Right lobe of liver (tissue), 6 donors: Measurements from ENCODE around the gene TRAF6. TPM values are rescaled to one million over a fixed set of nuclear protein-coding genes. Genes with fewer than 3 reads are reported as not detected.

Experiments used
- ATAC-seq, 4 donors: fragments of 200-7000 bp; cut with Tn5 transposase; one replicate each; pipeline ENCODE4 v1.9.1; 2020; ENCODE audit warnings: mild to moderate bottlenecking in 4 of 4, moderate library complexity in 4 of 4
- DNase-seq, 3 donors: peaks; one replicate each; pipeline ENCODE4 v3.0.0-alpha.2; 2020
- H3K27ac ChIP-seq, 3 donors: fragments of 200-600 bp; one replicate each; pipeline ENCODE4 v1.8.0; 2022
- H3K27me3 ChIP-seq, 2 donors: fragments of 200-600 bp; one replicate each; pipeline ENCODE4 v1.8.0; 2022
- H3K36me3 ChIP-seq, 4 donors: fragments of 200-600 bp; sonication (generic) in 1 of 4; one replicate each; pipeline versions ENCODE4 v1.5.1 to v1.8.0; 2017 to 2022; ENCODE audit warnings: control low read depth in 1 of 4
- H3K4me1 ChIP-seq, 4 donors: fragments of 200-600 bp; sonication (generic) in 1 of 4; one replicate each; pipeline versions ENCODE4 v1.5.1 to v1.8.0; 2017 to 2022; ENCODE audit warnings: control low read depth in 1 of 4
- H3K4me3 ChIP-seq, 3 donors: fragments of 200-600 bp; one replicate each; pipeline ENCODE4 v1.8.0; 2022
- H3K9me3 ChIP-seq, 4 donors: fragments of 200-600 bp; sonication (generic) in 1 of 4; one replicate each; pipeline versions ENCODE4 v1.5.1 to v1.8.0; 2017 to 2022; ENCODE audit warnings: control low read depth in 1 of 4
- CTCF ChIP-seq, 4 donors: fragments of 200-600 bp in 3 of 4; fragments of 450-650 bp in 1 of 4; IDR thresholded peaks; one replicate each; pipeline versions ENCODE4 v1.5.1 to v1.8.0; 2016 to 2022; ENCODE audit warnings: antibody characterized with exemption in 4 of 4, mild to moderate bottlenecking in 2 of 4
- POLR2A ChIP-seq: fragments of 450-650 bp; IDR thresholded peaks from one replicate; pipeline ENCODE4 v1.6.1; 2017; ENCODE audit warnings: antibody characterized with exemption, mild to moderate bottlenecking
- WGBS: methylation state at CpG from one replicate; pipeline ENCODE4 v1.1.6; 2018; ENCODE audit warnings: low coverage, low lambda C conversion rate; ENCODE audit not compliant: insufficient coverage; ENCODE audit errors: missing lambda C conversion rate; 5-methylcytosine and 5-hydroxymethylcytosine counted together
- intact Hi-C, 2 donors: fragments of 100-400 bp; cut with DNase I; formaldehyde crosslinking; loops; one replicate each; pipeline versions ENCODE4 v1.11.2 to v1.14.1; 2022
- total RNA-seq, 6 experiments: library from RNA; depleted of rRNA in 2 of 6; stranded (reverse); fragments of >200 nt in 2 of 6; fragmentation: NEBNext Ultra II Directional in 3 of 6; extraction: Animal tissue kit (Norgen Biotek cat#: 25700) in 3 of 6; gene quantifications; one replicate each; pipeline versions ENCODE4 v1.1.0 to v1.2.4, GENCODE V29; 2016 to 2023
- donor health status: DM: no; HTN: yes; CAD: no.
- donor health status: DM: no; HTN: no; CAD: no.
- donor health status: DM: no; HTN: no; CAD: no.
- donor health status: DM: no; HTN: yes; CAD: no.
- donor health status: DM: no; HTN: yes; CAD: no.

TRAF6 gene
- total RNA-seq, 6 experiments from 2014 or later, result 4.9 to 7.4 (median 6.7) TPM

- no peak overlapping the region for H3K4me3 ChIP-seq
- 88% methylated on average over 6 of the region's 11 CpGs for WGBS
- no peaks in the 10 kb centered on the region for H3K27me3 ChIP-seq
- DNase-seq (no peak), ATAC-seq (peak in 3 of 4 donors; percentile 9 to 39 (median 21))
- TF ChIP-seq POLR2A (no peak), CTCF (IDR thresholded peaks at IDR 0.05) (no peak)
- no peaks in the 10 kb centered on the region for H3K36me3 ChIP-seq
- intact Hi-C loops, result no loop called here
- H3K4me1 ChIP-seq, result no peaks in the 10 kb centered on the region
- H3K27ac ChIP-seq, result no peak overlapping the region
- H3K9me3 ChIP-seq, result no peaks in the 10 kb centered on the region
These were observed 54.4 kb downstream of the TRAF6 start for GRCh38 chr11:36455658-36456111.

- Histone ChIP-seq H3K4me3 (no peak overlapping the region), H3K27me3 (no peaks in the 10 kb centered on the region), H3K9me3 (no peaks in the 10 kb centered on the region), H3K36me3 (no peaks in the 10 kb centered on the region), H3K27ac (no peak overlapping the region), H3K4me1 (no peaks in the 10 kb centered on the region)
- 76% methylated on average over 6 of the region's 17 CpGs for WGBS
- TF ChIP-seq POLR2A (no peak), CTCF (IDR thresholded peaks at IDR 0.05) (no peak)
- no peak for DNase-seq
- ATAC-seq, result no peak
- intact Hi-C loops, result no loop called here
These were observed 55.0 kb downstream of the TRAF6 start for GRCh38 chr11:36454941-36455631.

- Histone ChIP-seq H3K4me1 (no peaks in the 10 kb centered on the region), H3K27me3 (no peaks in the 10 kb centered on the region), H3K9me3 (no peaks in the 10 kb centered on the region), H3K4me3 (no peak overlapping the region), H3K27ac (no peak overlapping the region), H3K36me3 (no peaks in the 10 kb centered on the region)
- DNase-seq, result no peak
- ATAC-seq, result no peak
- WGBS, result 92% methylated on average over 15 of the region's 18 CpGs
- TF ChIP-seq POLR2A (no peak), CTCF (IDR thresholded peaks at IDR 0.05) (no peak)
- intact Hi-C loops, result no loop called here
These were observed 55.5 kb downstream of the TRAF6 start for GRCh38 chr11:36454551-36454940.

DNA sequence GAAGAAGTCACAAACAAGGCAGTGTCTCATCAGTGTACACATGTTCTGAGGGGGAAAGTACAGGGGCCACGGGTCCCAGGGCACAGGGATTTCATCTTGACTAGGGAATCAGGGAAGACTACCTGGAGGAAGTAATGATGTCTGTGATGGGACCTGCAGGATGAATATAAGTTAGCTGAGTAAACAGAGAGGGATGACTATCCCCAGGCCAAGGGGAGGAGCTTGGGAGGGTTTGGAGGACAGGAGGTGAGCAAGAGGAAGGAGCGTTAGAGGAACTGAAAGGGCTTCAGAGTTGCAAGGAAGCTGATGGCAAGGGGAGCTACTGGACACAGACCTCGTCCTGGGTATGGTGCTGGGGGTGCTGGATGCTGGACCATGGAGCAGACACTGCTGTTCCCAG, 56.4 kb downstream of the TRAF6 start:
- ATAC-seq (peak in 2 of 4 donors; percentile 28 to 48), DNase-seq (no peak)
- Histone ChIP-seq H3K9me3 (no peaks in the 10 kb centered on the region), H3K4me1 (no peaks in the 10 kb centered on the region), H3K27me3 (no peaks in the 10 kb centered on the region), H3K36me3 (no peaks in the 10 kb centered on the region), H3K27ac (no peak overlapping the region), H3K4me3 (no peak overlapping the region)
- TF ChIP-seq CTCF (IDR thresholded peaks at IDR 0.05), result no peak
- no peak for TF ChIP-seq POLR2A
- intact Hi-C loops, result no loop called here
- WGBS, result 75% methylated on average over 2 of the region's 3 CpGs
